Stimulated activated naive CD8-positive, alpha-beta T cell treated with anti-CD3 and anti-CD28 coated beads, Interleukin-15, Interleukin-2, amounts not matched to agents 100 ng/mL and 50 ng/mL, for 24 hours (primary cell): ENCODE results near the gene LRRC40.
"Not testable (repeated sequence)": the region's sequence is repeated elsewhere in the genome, so short reads cannot be mapped to it uniquely, and the experiment has no call there.

Experiments
- H3K27ac Mint-ChIP-seq: one replicate; pipeline ENCODE4 v1.8.0; 2021; ENCODE audit warnings: mild to moderate bottlenecking, mixed read lengths
- H3K27me3 Mint-ChIP-seq: one replicate; pipeline ENCODE4 v1.8.0; 2021; ENCODE audit warnings: mixed read lengths
- H3K36me3 Mint-ChIP-seq: one replicate; pipeline ENCODE4 v1.8.0; 2021; ENCODE audit warnings: low read depth, mixed read lengths
- H3K4me1 Mint-ChIP-seq: one replicate; pipeline ENCODE4 v1.8.0; 2021; ENCODE audit warnings: low read depth, mixed read lengths
- H3K4me3 Mint-ChIP-seq: one replicate; pipeline ENCODE4 v1.8.0; 2021; ENCODE audit warnings: mild to moderate bottlenecking, mixed read lengths
- H3K9me3 Mint-ChIP-seq: one replicate; pipeline ENCODE4 v1.8.0; 2021; ENCODE audit warnings: mixed read lengths

LRRC40 gene

DNA sequence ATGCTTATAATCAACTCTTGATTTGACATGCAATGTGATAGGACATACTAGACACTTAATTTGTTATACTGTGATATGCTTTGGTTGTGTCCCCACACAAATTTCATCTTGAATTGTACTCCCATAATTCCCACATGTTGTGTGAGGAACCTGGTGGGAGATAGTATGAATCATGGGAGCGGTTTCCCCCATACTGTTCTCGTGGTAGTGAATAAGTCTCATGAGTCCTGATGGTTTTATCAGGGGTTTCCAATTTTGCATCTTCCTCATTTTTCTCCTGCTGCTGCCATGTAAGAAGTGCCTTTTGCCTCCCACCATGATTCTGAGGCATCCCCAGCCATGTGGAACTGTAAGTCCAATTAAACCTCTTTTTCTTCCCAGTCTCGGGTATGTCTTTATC is 20.2 kb downstream of the LRRC40 start:
- H3K4me3 Mint-ChIP-seq, H3K4me1 Mint-ChIP-seq, H3K27ac Mint-ChIP-seq, H3K27me3 Mint-ChIP-seq, H3K9me3 Mint-ChIP-seq: not testable (repeated sequence)
- H3K36me3 Mint-ChIP-seq: peaks cover 34% of the 10 kb centered on the region

DNA sequence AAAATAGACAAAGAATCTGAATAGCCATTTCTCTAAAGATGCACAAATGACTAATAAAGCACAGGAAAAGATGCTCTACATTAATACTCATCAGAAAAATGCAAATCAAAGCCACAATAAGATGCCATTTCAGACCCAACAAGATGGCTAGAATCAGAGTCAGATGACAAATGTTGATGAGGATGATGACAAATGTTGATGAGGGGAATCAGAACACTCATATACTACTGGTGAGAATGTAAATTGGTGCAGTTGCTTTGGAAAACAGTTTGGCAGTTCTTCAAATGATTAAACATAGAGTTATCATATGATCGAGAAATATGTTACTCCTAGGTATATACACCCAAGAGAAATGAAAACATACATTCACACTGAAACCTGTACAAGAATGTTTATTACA is 33.9 kb downstream of the LRRC40 start:
- no peaks in the 10 kb centered on the region for H3K27me3 Mint-ChIP-seq
- no peak overlapping the region for H3K27ac Mint-ChIP-seq
- H3K4me1 Mint-ChIP-seq: peaks cover 3% of the 10 kb centered on the region
- H3K9me3 Mint-ChIP-seq: no peaks in the 10 kb centered on the region
- H3K36me3 Mint-ChIP-seq: peaks cover 50% of the 10 kb centered on the region
- H3K4me3 Mint-ChIP-seq: no peak overlapping the region

DNA sequence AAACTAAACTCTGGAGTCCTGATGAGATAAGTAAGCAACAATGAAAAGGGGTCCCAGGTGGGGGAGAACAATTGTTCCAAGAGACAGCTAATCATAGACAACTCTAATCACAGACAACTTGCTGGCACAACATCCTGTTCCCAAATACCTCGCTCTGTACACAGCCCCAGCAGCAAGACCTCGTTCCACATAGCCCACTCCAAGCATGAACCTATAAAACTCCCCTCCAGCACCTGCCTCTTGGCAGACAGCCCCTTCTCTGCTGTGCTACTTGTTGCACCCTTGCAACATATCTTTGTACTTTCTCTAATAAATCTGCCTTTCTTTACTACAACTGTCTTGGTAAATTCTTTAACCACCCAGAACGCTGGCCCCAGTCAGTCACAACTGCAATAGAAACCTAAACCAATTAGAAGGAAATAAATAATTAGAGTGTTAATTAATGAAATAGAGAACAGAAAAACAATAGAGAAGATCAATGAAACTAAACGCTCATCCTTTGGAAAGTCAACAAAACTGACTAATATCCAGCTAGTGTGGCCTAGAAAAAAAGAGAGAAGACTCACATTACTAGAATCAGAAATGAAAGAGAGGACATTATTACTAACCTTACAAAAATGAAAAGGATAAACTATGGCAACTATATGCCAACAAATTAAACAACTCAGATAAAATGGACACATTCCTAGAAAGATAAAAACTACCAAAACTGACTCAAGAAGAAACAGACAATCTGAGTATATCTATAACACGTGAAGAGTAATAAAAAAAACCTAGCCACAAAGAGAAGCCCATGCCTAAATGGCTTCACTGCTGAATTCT is 36.1 kb downstream of the LRRC40 start:
- no peak overlapping the region for H3K4me3 Mint-ChIP-seq
- no peak overlapping the region for H3K27ac Mint-ChIP-seq
- peaks cover 51% of the 10 kb centered on the region for H3K36me3 Mint-ChIP-seq
- peaks cover 3% of the 10 kb centered on the region for H3K4me1 Mint-ChIP-seq
- H3K27me3 Mint-ChIP-seq: no peaks in the 10 kb centered on the region
- no peaks in the 10 kb centered on the region for H3K9me3 Mint-ChIP-seq

DNA sequence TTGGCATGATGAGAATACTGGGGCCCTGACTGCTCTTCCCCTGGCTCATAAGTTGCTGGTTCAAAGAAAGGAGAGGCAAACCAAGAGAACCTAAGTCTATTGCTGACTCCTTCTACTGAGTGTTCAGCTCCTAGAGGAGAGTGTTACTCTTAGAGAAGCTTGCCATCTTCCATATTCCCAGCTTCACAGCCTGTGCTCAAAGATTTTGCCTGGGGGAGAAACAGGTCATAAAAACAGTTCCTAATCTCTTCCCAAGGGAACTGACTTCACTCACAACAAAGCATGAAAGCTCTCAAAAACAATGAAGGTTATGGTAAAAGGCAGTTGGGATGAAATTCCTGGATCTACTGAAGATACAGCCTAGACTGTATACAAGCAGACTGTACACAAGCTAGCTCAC is 37.1 kb downstream of the LRRC40 start:
- no peaks in the 10 kb centered on the region for H3K9me3 Mint-ChIP-seq
- peaks cover 49% of the 10 kb centered on the region for H3K36me3 Mint-ChIP-seq
- no peak overlapping the region for H3K27ac Mint-ChIP-seq
- H3K4me1 Mint-ChIP-seq: peaks cover 3% of the 10 kb centered on the region
- no peaks in the 10 kb centered on the region for H3K27me3 Mint-ChIP-seq
- no peak overlapping the region for H3K4me3 Mint-ChIP-seq

DNA sequence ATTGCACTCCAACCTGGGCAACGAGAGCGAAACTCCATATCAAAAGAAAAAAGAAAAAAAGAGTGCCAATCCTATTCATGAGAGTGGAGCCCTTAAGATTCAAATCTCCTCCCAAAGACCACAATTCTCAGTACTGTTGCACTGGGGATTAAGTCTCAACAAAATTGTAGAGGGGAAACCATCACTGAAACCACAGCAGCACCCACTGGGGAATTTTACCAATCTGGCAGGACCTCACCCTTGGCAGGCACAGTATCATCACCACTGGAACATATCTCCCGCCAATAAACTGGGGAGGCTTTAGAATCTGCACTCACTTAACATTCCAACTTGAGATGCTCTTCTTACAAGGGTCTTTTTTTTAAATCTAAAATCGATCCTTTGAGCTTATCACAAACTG is 41.0 kb downstream of the LRRC40 start:
- Mint-ChIP-seq H3K9me3 (no peaks in the 10 kb centered on the region), H3K4me1 (no peaks in the 10 kb centered on the region), H3K27me3 (no peaks in the 10 kb centered on the region), H3K36me3 (peaks cover 49% of the 10 kb centered on the region), H3K4me3 (no peak overlapping the region), H3K27ac (no peak overlapping the region)

DNA sequence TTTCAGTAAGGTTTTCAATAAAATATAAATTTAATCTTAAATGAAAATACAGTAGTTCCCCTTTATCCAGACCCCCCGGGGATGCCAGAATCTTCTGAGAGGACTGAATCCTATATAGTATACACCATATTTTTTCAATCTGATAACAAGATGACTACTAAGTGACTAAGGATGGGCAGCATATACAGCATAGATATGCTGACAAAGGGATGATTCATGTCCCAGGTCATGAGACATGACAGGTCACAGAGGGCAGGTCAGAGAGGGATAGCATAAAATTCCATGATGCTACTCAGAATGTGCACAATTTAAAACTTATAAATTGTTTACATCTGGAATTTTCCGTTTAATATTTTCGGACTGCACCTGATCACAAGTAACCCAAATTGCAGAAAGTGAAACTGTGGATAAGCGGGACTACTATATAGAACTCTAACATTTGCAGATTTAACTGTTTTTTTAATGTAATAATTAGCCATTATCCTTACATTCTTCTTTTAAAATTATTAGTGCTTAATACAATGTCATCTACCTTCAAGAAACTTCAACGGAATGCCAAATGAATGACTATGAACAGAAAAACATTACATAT is 48.8 kb downstream of the LRRC40 start:
- Mint-ChIP-seq H3K4me1 (no peaks in the 10 kb centered on the region), H3K4me3 (no peak overlapping the region), H3K27ac (no peak overlapping the region), H3K9me3 (no peaks in the 10 kb centered on the region), H3K27me3 (no peaks in the 10 kb centered on the region), H3K36me3 (peaks cover 27% of the 10 kb centered on the region)

DNA sequence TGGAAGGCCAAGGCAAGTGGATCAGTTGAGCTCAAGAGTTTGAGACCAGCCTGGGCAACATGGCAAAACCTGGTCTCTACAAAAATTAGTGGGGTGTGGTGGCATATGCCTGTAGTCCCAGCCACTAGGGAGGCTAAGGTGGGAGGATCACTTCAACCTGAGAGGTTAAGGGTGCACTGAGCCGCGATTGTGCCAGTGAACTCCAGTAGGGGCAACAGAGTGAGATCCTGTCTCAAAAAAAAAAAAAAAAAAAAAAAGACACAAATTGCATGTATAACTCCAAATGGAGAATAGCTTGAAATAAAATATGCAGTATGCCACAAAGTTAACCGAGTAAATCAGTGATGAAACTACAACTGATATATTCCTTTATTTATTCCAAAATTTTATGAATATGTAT is 51.6 kb downstream of the LRRC40 start:
- H3K27me3 Mint-ChIP-seq: no peaks in the 10 kb centered on the region
- H3K27ac Mint-ChIP-seq: no peak overlapping the region
- no peaks in the 10 kb centered on the region for H3K9me3 Mint-ChIP-seq
- peaks cover 29% of the 10 kb centered on the region for H3K36me3 Mint-ChIP-seq
- H3K4me3 Mint-ChIP-seq: no peak overlapping the region
- no peaks in the 10 kb centered on the region for H3K4me1 Mint-ChIP-seq

DNA sequence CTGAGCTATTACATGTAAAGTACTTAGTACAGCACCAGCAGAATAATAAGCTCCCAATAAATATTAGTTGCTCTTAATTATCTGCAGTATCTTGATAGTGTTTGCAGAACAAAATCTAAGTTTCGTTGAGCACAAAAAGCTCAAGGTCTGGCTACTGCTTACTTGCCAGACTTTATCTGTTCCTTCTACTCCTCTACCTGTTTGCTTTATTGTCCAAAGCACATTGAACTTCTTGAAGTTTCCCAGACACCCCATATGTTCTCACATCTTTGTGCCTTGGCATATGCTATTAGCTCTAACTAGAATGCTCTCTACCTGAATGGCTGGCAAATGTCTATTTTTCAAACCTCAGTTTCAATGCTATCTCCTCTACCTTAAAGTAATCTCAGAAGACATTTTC is 54.9 kb downstream of the LRRC40 start:
- H3K27ac Mint-ChIP-seq: no peak overlapping the region
- H3K36me3 Mint-ChIP-seq: peaks cover 38% of the 10 kb centered on the region

DNA sequence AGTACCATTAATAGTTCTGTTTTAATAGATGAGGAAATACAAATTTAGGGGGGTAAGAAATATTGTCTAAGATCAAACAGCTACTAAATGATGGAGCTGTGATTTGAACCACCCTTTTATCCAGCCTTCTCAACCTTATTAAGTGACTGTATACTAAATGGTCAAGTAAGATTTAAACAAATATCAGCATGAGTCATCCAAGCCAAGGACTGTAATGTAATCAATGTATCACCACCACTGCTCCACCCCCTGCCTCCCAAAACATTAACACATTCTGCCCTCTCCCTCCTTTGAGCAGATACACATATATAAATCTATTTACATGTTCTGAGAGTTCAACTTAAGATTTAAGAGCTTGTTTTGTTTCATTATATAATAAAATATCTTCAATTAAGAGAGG is 58.9 kb downstream of the LRRC40 start:
- Mint-ChIP-seq H3K27ac (no peak overlapping the region), H3K4me1 (no peaks in the 10 kb centered on the region), H3K27me3 (no peaks in the 10 kb centered on the region), H3K36me3 (peaks cover 23% of the 10 kb centered on the region), H3K9me3 (no peaks in the 10 kb centered on the region), H3K4me3 (no peak overlapping the region)

More for the DNA sequence above, 54.9 kb downstream of the LRRC40 start:
- no peaks in the 10 kb centered on the region for H3K9me3 Mint-ChIP-seq
- H3K27me3 Mint-ChIP-seq: no peaks in the 10 kb centered on the region
- no peaks in the 10 kb centered on the region for H3K4me1 Mint-ChIP-seq
- H3K4me3 Mint-ChIP-seq: no peak overlapping the region

DNA sequence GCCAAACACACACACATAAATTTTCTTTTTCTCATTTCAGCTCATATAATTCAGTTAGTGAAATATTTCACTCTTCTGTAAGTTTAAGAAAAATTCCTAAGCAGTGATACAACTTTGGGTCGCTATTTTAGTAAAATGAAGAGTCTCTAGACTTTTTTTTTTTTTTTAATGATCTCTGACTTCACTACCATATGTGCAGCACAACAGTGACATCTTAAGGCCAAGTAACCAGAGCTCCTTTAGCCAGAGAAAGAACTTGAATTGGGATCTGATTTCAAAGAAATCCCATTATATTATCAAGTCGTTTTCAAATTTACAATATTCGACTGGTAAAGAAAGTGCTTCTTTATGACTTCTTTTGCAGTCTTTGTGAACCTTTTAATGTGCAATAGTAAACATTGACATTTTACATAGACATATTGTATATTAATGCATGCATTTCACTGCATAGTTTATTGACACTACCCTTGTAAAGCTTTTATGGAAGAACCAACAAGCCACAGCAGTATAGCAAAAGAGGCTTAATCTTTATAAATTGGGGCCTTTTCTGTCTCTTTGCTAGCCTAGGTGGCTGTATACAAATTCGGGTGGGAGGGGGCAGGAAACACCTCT is 62.2 kb downstream of the LRRC40 start:
- Mint-ChIP-seq H3K4me1 (no peaks in the 10 kb centered on the region), H3K4me3 (no peak overlapping the region), H3K27ac (no peak overlapping the region), H3K36me3 (peaks cover 5% of the 10 kb centered on the region), H3K9me3 (no peaks in the 10 kb centered on the region), H3K27me3 (no peaks in the 10 kb centered on the region)

DNA sequence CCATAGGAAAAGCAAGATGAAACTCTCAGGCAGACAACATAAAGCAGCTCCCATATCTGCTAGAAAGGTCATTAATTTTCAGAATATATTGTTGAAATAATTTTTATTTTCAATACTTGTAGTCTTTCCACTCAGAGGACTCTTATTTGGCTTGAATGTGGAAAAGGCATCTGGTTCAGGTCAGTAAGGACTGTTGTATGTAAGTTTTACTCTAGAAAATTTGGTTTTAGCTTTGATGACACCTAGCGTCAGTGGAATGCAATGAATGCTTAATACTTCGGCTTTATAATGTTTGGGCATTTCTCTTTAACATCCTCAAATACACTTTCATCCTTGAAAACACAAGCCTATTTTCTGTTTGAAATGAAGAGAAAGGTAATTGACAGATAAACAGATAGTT is 63.3 kb downstream of the LRRC40 start:
- H3K36me3 Mint-ChIP-seq: no peaks in the 10 kb centered on the region
- H3K27me3 Mint-ChIP-seq: no peaks in the 10 kb centered on the region
- H3K4me3 Mint-ChIP-seq: no peak overlapping the region
- H3K27ac Mint-ChIP-seq: no peak overlapping the region
- H3K9me3 Mint-ChIP-seq: no peaks in the 10 kb centered on the region
- no peaks in the 10 kb centered on the region for H3K4me1 Mint-ChIP-seq

DNA sequence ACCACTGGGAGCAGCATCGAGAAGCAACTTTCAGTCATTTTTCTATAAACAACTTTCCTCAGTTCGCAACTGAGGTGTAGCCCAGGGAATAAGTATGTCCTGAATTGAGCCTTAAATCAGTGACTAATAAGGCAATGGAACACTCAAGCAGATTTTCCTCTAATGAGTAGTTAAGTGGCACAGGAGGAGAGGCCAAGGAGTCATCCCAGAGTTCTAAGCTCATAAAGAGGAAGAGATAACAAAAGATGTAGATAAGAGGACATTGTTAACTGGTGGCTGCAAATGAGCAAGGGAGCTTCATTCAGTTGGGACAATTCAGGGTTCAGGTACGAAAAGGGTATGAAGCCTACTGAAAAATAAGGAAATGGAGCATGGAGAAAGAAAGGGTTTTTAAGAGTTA is 64.5 kb downstream of the LRRC40 start:
- no peak overlapping the region for H3K27ac Mint-ChIP-seq
- H3K36me3 Mint-ChIP-seq: no peaks in the 10 kb centered on the region
- no peak overlapping the region for H3K4me3 Mint-ChIP-seq
- no peaks in the 10 kb centered on the region for H3K4me1 Mint-ChIP-seq
- H3K27me3 Mint-ChIP-seq: no peaks in the 10 kb centered on the region
- no peaks in the 10 kb centered on the region for H3K9me3 Mint-ChIP-seq

DNA sequence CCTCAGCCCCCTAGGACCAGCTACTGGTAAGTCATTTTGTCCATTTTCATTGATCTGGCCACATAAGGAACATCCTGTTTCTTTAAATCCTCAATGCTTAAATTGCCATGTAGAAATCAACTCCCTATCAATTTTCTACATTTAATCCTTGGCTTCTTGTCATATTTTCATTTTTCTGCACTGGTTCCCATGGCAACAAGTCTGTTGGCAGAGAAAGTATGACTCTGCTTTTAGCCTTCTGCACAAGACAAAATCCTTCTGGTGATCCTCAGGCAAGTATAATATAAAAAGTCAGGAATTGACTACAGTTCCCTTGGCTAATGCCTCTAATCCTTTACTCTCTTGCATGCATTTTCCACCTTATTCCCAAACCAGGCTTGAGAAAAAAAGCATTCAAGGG is 65.0 kb downstream of the LRRC40 start:
- Mint-ChIP-seq H3K27me3 (no peaks in the 10 kb centered on the region), H3K36me3 (no peaks in the 10 kb centered on the region), H3K27ac (no peak overlapping the region), H3K4me3 (no peak overlapping the region), H3K4me1 (no peaks in the 10 kb centered on the region), H3K9me3 (no peaks in the 10 kb centered on the region)

DNA sequence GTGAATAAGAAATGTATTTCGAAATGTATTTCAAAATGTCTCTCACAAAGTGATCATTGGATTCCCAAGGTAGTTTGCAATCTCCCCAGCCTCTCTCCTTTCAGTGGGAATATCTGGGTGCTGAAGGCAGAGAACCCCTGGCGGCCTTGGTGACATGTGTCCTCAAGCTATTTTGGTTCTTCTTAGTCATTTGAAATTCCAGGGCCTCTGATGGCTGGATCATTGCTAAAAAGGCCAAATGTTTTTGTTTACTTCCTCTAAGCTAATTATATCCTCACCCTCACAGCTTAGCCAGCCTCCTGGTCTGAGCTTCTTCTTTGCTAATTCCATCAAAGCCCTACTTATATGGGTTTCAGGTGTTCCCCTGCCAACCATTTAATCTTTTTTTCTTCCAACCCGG is 71.2 kb downstream of the LRRC40 start:
- Mint-ChIP-seq H3K9me3 (no peaks in the 10 kb centered on the region), H3K4me3 (no peak overlapping the region)

DNA sequence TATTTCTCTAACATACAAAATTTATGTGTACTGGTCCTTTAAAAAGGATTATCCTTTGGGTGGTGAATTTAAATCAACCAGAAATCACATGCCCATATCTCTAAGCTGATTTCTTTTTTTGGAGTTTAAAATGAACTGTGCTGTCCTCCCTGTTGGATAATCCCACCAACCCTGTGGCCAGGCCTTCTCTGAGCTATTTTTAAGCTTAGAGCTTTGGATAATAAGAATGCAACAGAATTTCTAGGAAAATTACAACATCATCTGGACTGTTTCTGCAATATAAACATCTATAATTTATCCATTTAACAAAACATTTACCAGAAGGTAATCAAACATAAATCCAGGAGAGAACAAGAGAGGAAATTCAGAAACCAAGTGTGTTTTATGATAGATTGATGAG is 88.3 kb downstream of the LRRC40 start:
- H3K27me3 Mint-ChIP-seq: peaks cover 12% of the 10 kb centered on the region
- H3K4me3 Mint-ChIP-seq: no peak overlapping the region
- no peaks in the 10 kb centered on the region for H3K9me3 Mint-ChIP-seq
- no peak overlapping the region for H3K27ac Mint-ChIP-seq
- H3K4me1 Mint-ChIP-seq: no peaks in the 10 kb centered on the region
- no peaks in the 10 kb centered on the region for H3K36me3 Mint-ChIP-seq

More for the DNA sequence above, 71.2 kb downstream of the LRRC40 start:
- Mint-ChIP-seq H3K36me3 (no peaks in the 10 kb centered on the region), H3K27me3 (peaks cover 4% of the 10 kb centered on the region), H3K4me1 (no peaks in the 10 kb centered on the region), H3K27ac (no peak overlapping the region)
